Osteocyte (in vitro differentiated cells): ENCODE measurements around the gene PDE1A. TPM values are rescaled to one million over a fixed set of nuclear protein-coding genes. Genes with fewer than 3 reads are reported as not detected.

Source experiments
- DNase-seq: peaks from one replicate; pipeline ENCODE4 v3.0.0; 2021; ENCODE audit warnings: mixed read lengths; ENCODE audit not compliant: unreplicated experiment; ENCODE audit errors: extremely low spot score
- H3K27ac Mint-ChIP-seq: one replicate; pipeline ENCODE4 v1.8.0; 2021; ENCODE audit warnings: mild to moderate bottlenecking, mixed read lengths; ENCODE audit not compliant: unreplicated experiment
- H3K27me3 Mint-ChIP-seq: one replicate; pipeline ENCODE4 v1.8.0; 2021; ENCODE audit warnings: mixed read lengths; ENCODE audit not compliant: unreplicated experiment
- H3K36me3 Mint-ChIP-seq: one replicate; pipeline ENCODE4 v1.8.0; 2021; ENCODE audit warnings: mixed read lengths; ENCODE audit not compliant: unreplicated experiment
- H3K4me1 Mint-ChIP-seq: one replicate; pipeline ENCODE4 v1.8.0; 2021; ENCODE audit warnings: mixed read lengths; ENCODE audit not compliant: unreplicated experiment
- H3K4me3 Mint-ChIP-seq: one replicate; pipeline ENCODE4 v1.8.0; 2021; ENCODE audit warnings: mild to moderate bottlenecking, moderate library complexity, mixed read lengths; ENCODE audit not compliant: unreplicated experiment
- H3K9me3 Mint-ChIP-seq: one replicate; pipeline ENCODE4 v1.8.0; 2021; ENCODE audit warnings: mixed read lengths; ENCODE audit not compliant: unreplicated experiment
- CTCF ChIP-seq: fragments of 200-600 bp; sonication (generic); IDR thresholded peaks from 2 replicates; pipeline ENCODE4 v1.5.0; 2021; ENCODE audit warnings: antibody characterized with exemption, mild to moderate bottlenecking, moderate library complexity
- total RNA-seq: library from RNA; stranded (reverse); gene quantifications from 2 replicates; pipeline ENCODE4 v1.2.1, GENCODE V29; 2021

Gene PDE1A
- total RNA-seq, 1 donor from 2014 or later, result 1.8 TPM

- Mint-ChIP-seq H3K27me3 (no peaks in the 10 kb centered on the region), H3K4me3 (no peak overlapping the region), H3K4me1 (no peaks in the 10 kb centered on the region), H3K36me3 (no peaks in the 10 kb centered on the region), H3K27ac (no peak overlapping the region), H3K9me3 (no peaks in the 10 kb centered on the region)
- no peak for DNase-seq
- TF ChIP-seq CTCF, result no peak
Measured at GRCh38 chr2:182359027-182359989, 67.5 kb downstream of the PDE1A start.

GRCh38 chr2:182358601-182359000 is 68.2 kb downstream of the PDE1A start:
- no peaks in the 10 kb centered on the region for H3K36me3 Mint-ChIP-seq
- H3K27ac Mint-ChIP-seq, result no peak overlapping the region
- no peak for TF ChIP-seq CTCF
- H3K4me3 Mint-ChIP-seq, result no peak overlapping the region
- no peaks in the 10 kb centered on the region for H3K9me3 Mint-ChIP-seq
- H3K4me1 Mint-ChIP-seq, result no peaks in the 10 kb centered on the region
- H3K27me3 Mint-ChIP-seq, result no peaks in the 10 kb centered on the region
- no peak for DNase-seq

- H3K4me3 Mint-ChIP-seq, result no peak overlapping the region
Measured at GRCh38 chr2:182355815-182356214, 71.0 kb downstream of the PDE1A start.

GRCh38 chr2:182351427-182351826 is 75.4 kb downstream of the PDE1A start:
- H3K27me3 Mint-ChIP-seq, result no peaks in the 10 kb centered on the region
- no peak for TF ChIP-seq CTCF
- DNase-seq, result no peak
- H3K27ac Mint-ChIP-seq, result no peak overlapping the region
- H3K36me3 Mint-ChIP-seq, result no peaks in the 10 kb centered on the region
- no peaks in the 10 kb centered on the region for H3K9me3 Mint-ChIP-seq
- H3K4me3 Mint-ChIP-seq, result no peak overlapping the region
- H3K4me1 Mint-ChIP-seq, result peaks cover 14% of the 10 kb centered on the region

More at GRCh38 chr2:182355815-182356214, 71.0 kb downstream of the PDE1A start:
- no peaks in the 10 kb centered on the region for H3K36me3 Mint-ChIP-seq
- no peaks in the 10 kb centered on the region for H3K27me3 Mint-ChIP-seq
- H3K9me3 Mint-ChIP-seq, result no peaks in the 10 kb centered on the region
- H3K4me1 Mint-ChIP-seq, result no peaks in the 10 kb centered on the region
- DNase-seq, result no peak
- no peak overlapping the region for H3K27ac Mint-ChIP-seq
- no peak for TF ChIP-seq CTCF

- no peaks in the 10 kb centered on the region for H3K9me3 Mint-ChIP-seq
- DNase-seq, result no peak
- no peak for TF ChIP-seq CTCF
- no peaks in the 10 kb centered on the region for H3K36me3 Mint-ChIP-seq
- peak overlapping the region; percentile 39 for H3K27ac Mint-ChIP-seq
- no peak overlapping the region for H3K4me3 Mint-ChIP-seq
- H3K4me1 Mint-ChIP-seq, result peaks cover 14% of the 10 kb centered on the region
- H3K27me3 Mint-ChIP-seq, result no peaks in the 10 kb centered on the region
Measured at GRCh38 chr2:182349268-182349667, 77.6 kb downstream of the PDE1A start.
